ENCODE measurements around the gene ETV2.

The ETV2 gene

DNA sequence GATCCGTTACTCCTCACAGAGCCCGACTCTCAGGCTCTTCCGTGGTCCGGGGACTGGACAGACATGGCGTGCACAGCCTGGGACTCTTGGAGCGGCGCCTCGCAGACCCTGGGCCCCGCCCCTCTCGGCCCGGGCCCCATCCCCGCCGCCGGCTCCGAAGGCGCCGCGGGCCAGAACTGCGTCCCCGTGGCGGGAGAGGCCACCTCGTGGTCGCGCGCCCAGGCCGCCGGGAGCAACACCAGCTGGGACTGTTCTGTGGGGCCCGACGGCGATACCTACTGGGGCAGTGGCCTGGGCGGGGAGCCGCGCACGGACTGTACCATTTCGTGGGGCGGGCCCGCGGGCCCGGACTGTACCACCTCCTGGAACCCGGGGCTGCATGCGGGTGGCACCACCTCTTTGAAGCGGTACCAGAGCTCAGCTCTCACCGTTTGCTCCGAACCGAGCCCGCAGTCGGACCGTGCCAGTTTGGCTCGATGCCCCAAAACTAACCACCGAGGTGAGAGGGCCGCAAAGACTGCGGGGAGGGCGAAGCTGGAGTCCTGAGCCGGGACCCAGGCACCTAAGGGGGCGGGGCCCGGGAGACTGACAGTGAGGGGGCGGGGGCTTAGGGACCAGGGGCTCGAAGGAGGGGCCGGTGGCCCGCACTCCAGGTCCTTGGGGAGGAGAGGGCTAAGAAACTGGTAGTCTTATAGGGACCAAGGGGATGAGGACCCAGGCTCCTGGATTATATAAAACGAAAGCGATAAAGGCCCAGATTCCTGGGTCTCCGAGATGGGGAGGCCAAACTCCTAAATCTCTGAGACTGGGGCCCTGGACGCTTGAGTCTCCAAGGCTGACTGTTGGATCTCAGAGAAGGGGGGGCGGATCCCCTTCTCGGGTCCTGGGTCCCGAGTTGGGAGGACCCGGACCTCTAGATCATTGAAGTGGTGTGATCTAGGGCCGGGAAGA is 2.0 kb downstream of the ETV2 start (continued):
- TF ChIP-seq, protein P1, sequence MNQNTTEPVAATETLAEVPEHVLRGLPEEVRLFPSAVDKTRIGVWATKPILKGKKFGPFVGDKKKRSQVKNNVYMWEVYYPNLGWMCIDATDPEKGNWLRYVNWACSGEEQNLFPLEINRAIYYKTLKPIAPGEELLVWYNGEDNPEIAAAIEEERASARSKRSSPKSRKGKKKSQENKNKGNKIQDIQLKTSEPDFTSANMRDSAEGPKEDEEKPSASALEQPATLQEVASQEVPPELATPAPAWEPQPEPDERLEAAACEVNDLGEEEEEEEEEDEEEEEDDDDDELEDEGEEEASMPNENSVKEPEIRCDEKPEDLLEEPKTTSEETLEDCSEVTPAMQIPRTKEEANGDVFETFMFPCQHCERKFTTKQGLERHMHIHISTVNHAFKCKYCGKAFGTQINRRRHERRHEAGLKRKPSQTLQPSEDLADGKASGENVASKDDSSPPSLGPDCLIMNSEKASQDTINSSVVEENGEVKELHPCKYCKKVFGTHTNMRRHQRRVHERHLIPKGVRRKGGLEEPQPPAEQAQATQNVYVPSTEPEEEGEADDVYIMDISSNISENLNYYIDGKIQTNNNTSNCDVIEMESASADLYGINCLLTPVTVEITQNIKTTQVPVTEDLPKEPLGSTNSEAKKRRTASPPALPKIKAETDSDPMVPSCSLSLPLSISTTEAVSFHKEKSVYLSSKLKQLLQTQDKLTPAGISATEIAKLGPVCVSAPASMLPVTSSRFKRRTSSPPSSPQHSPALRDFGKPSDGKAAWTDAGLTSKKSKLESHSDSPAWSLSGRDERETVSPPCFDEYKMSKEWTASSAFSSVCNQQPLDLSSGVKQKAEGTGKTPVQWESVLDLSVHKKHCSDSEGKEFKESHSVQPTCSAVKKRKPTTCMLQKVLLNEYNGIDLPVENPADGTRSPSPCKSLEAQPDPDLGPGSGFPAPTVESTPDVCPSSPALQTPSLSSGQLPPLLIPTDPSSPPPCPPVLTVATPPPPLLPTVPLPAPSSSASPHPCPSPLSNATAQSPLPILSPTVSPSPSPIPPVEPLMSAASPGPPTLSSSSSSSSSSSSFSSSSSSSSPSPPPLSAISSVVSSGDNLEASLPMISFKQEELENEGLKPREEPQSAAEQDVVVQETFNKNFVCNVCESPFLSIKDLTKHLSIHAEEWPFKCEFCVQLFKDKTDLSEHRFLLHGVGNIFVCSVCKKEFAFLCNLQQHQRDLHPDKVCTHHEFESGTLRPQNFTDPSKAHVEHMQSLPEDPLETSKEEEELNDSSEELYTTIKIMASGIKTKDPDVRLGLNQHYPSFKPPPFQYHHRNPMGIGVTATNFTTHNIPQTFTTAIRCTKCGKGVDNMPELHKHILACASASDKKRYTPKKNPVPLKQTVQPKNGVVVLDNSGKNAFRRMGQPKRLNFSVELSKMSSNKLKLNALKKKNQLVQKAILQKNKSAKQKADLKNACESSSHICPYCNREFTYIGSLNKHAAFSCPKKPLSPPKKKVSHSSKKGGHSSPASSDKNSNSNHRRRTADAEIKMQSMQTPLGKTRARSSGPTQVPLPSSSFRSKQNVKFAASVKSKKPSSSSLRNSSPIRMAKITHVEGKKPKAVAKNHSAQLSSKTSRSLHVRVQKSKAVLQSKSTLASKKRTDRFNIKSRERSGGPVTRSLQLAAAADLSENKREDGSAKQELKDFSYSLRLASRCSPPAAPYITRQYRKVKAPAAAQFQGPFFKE (tag by site-specific recombination; IDR thresholded peaks at IDR 0.05; ENCODE audit: borderline replicate concordance) = no peak
- TF ChIP-seq, protein P2, sequence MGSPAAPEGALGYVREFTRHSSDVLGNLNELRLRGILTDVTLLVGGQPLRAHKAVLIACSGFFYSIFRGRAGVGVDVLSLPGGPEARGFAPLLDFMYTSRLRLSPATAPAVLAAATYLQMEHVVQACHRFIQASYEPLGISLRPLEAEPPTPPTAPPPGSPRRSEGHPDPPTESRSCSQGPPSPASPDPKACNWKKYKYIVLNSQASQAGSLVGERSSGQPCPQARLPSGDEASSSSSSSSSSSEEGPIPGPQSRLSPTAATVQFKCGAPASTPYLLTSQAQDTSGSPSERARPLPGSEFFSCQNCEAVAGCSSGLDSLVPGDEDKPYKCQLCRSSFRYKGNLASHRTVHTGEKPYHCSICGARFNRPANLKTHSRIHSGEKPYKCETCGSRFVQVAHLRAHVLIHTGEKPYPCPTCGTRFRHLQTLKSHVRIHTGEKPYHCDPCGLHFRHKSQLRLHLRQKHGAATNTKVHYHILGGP (tag by site-specific recombination; IDR thresholded peaks at IDR 0.05) = no peak
- TF ChIP-seq SP2 (tag by site-specific recombination; IDR thresholded peaks at IDR 0.05) (peak; percentile 92), ZNF223 (tag by site-specific recombination; IDR thresholded peaks at IDR 0.05) (peak; percentile 90), GLIS2 (tag by site-specific recombination; IDR thresholded peaks at IDR 0.05) (peak; percentile 98), ZNF561 (tag by site-specific recombination; IDR thresholded peaks at IDR 0.05; ENCODE audit: borderline replicate concordance) (peak; percentile 100), KLF16 (tag by site-specific recombination; IDR thresholded peaks at IDR 0.05) (peak; percentile 100), YY2 (tag by site-specific recombination; IDR thresholded peaks at IDR 0.05) (no peak), HOXA7 (CRISPR knock-in tag; IDR thresholded peaks at IDR 0.05; ENCODE audit: borderline replicate concordance) (no peak; the same call in 1 of the 2 replicates), ZNF335 (tag by site-specific recombination; conservative IDR thresholded peaks at IDR 0.05) (peak; percentile 97), ZNF157 (tag by site-specific recombination; IDR thresholded peaks at IDR 0.05) (no peak), ZFP41 (tag by site-specific recombination; IDR thresholded peaks at IDR 0.05; ENCODE audit: borderline replicate concordance) (no peak), MYNN (tag by site-specific recombination; IDR thresholded peaks at IDR 0.05; ENCODE audit: borderline replicate concordance) (peak; percentile 27; the same call in 1 of the 2 replicates), ZNF560 (tag by site-specific recombination; IDR thresholded peaks at IDR 0.05; ENCODE audit: borderline replicate concordance) (no peak), ZBTB7A (tag by site-specific recombination; IDR thresholded peaks at IDR 0.05; ENCODE audit: low read depth) (peak; percentile 97), ZBTB8A (tag by site-specific recombination; IDR thresholded peaks at IDR 0.05) (peak; percentile 78), ZNF776 (tag by site-specific recombination; IDR thresholded peaks at IDR 0.05; ENCODE audit: borderline replicate concordance) (no peak), SP7 (tag by site-specific recombination; IDR thresholded peaks at IDR 0.05) (peak; percentile 97), ZNF629 (tag by site-specific recombination; IDR thresholded peaks at IDR 0.05) (peak; percentile 90), KLF10 (tag by site-specific recombination; IDR thresholded peaks at IDR 0.05) (peak; percentile 93)
- TF ChIP-seq, protein P3, sequence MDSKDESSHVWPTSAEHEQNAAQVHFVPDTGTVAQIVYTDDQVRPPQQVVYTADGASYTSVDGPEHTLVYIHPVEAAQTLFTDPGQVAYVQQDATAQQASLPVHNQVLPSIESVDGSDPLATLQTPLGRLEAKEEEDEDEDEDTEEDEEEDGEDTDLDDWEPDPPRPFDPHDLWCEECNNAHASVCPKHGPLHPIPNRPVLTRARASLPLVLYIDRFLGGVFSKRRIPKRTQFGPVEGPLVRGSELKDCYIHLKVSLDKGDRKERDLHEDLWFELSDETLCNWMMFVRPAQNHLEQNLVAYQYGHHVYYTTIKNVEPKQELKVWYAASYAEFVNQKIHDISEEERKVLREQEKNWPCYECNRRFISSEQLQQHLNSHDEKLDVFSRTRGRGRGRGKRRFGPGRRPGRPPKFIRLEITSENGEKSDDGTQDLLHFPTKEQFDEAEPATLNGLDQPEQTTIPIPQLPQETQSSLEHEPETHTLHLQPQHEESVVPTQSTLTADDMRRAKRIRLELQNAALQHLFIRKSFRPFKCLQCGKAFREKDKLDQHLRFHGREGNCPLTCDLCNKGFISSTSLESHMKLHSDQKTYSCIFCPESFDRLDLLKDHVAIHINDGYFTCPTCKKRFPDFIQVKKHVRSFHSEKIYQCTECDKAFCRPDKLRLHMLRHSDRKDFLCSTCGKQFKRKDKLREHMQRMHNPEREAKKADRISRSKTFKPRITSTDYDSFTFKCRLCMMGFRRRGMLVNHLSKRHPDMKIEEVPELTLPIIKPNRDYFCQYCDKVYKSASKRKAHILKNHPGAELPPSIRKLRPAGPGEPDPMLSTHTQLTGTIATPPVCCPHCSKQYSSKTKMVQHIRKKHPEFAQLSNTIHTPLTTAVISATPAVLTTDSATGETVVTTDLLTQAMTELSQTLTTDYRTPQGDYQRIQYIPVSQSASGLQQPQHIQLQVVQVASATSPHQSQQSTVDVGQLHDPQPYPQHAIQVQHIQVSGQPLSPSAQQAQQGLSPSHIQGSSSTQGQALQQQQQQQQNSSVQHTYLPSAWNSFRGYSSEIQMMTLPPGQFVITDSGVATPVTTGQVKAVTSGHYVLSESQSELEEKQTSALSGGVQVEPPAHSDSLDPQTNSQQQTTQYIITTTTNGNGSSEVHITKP (tag by site-specific recombination; IDR thresholded peaks at IDR 0.05) = peak; percentile 100
- TF ChIP-seq, protein P4, sequence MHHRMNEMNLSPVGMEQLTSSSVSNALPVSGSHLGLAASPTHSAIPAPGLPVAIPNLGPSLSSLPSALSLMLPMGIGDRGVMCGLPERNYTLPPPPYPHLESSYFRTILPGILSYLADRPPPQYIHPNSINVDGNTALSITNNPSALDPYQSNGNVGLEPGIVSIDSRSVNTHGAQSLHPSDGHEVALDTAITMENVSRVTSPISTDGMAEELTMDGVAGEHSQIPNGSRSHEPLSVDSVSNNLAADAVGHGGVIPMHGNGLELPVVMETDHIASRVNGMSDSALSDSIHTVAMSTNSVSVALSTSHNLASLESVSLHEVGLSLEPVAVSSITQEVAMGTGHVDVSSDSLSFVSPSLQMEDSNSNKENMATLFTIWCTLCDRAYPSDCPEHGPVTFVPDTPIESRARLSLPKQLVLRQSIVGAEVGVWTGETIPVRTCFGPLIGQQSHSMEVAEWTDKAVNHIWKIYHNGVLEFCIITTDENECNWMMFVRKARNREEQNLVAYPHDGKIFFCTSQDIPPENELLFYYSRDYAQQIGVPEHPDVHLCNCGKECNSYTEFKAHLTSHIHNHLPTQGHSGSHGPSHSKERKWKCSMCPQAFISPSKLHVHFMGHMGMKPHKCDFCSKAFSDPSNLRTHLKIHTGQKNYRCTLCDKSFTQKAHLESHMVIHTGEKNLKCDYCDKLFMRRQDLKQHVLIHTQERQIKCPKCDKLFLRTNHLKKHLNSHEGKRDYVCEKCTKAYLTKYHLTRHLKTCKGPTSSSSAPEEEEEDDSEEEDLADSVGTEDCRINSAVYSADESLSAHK (tag by site-specific recombination; IDR thresholded peaks at IDR 0.05) = peak; percentile 83
- TF ChIP-seq, protein P5, sequence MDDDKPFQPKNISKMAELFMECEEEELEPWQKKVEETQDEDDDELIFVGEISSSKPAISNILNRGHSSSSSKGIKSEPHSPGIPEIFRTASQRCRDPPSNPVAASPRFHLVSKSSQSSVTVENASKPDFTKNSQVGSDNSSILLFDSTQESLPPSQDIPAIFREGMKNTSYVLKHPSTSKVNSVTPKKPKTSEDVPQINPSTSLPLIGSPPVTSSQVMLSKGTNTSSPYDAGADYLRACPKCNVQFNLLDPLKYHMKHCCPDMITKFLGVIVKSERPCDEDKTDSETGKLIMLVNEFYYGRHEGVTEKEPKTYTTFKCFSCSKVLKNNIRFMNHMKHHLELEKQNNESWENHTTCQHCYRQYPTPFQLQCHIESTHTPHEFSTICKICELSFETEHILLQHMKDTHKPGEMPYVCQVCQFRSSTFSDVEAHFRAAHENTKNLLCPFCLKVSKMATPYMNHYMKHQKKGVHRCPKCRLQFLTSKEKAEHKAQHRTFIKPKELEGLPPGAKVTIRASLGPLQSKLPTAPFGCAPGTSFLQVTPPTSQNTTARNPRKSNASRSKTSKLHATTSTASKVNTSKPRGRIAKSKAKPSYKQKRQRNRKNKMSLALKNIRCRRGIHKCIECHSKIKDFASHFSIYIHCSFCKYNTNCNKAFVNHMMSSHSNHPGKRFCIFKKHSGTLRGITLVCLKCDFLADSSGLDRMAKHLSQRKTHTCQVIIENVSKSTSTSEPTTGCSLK (tag by site-specific recombination; IDR thresholded peaks at IDR 0.05) = no peak
